HepG2 (cell line): ENCODE measurements around the gene CKS1B. TPM values are rescaled to one million over a fixed set of nuclear protein-coding genes. Genes with fewer than 3 reads are reported as not detected.

Experiments used
- AGO2 ChIP-seq: fragments of 200-400 bp; formaldehyde crosslinking; optimal IDR thresholded peaks from 2 replicates; pipeline ENCODE3; 2017; ENCODE audit warnings: mild to moderate bottlenecking, low read depth, low read length, moderate library complexity
- ATF7 ChIP-seq, 2 experiments: fragments of 450-650 bp in 1 of 2; sonication (generic) in 1 of 2; formaldehyde crosslinking in 1 of 2; IDR thresholded peaks; 2 replicates each; pipeline versions ENCODE4 v1.4.0 to v1.6.1; 2016 to 2020; ENCODE audit warnings: antibody characterized with exemption in 1 of 2, mild to moderate bottlenecking in 1 of 2, missing genetic modification reagents in 1 of 2
- BRD4 ChIP-seq: sonication (generic); formaldehyde crosslinking; IDR thresholded peaks from 2 replicates; pipeline ENCODE4 v1.4.0; 2020; ENCODE audit warnings: missing genetic modification reagents
- CBX5 ChIP-seq: sonication (generic); formaldehyde crosslinking; IDR thresholded peaks from 2 replicates; pipeline ENCODE4 v1.4.0; 2020; ENCODE audit warnings: missing genetic modification reagents, borderline replicate concordance
- FOXJ3 ChIP-seq: sonication (generic); formaldehyde crosslinking; IDR thresholded peaks from 2 replicates; pipeline ENCODE4 v1.4.0; 2020; ENCODE audit warnings: missing genetic modification reagents, mild to moderate bottlenecking, borderline replicate concordance
- GRHL1 ChIP-seq: sonication (generic); formaldehyde crosslinking; conservative IDR thresholded peaks from 2 replicates; pipeline ENCODE4 v1.8.0; 2022; ENCODE audit warnings: missing genetic modification reagents
- PREB ChIP-seq: sonication (generic); formaldehyde crosslinking; IDR thresholded peaks from 2 replicates; pipeline ENCODE4 v1.4.0; 2020; ENCODE audit warnings: missing genetic modification reagents
- SMC3 ChIP-seq: IDR thresholded peaks from 2 replicates; pipeline ENCODE4 v1.6.1; 2011; ENCODE audit warnings: low read length, improper control_type of control experiment
- STAG1 ChIP-seq: sonication (generic); formaldehyde crosslinking; IDR thresholded peaks from 2 replicates; pipeline ENCODE4 v1.4.0; 2020; ENCODE audit warnings: missing genetic modification reagents
- TGIF2 ChIP-seq: IDR thresholded peaks from 2 replicates; pipeline ENCODE4 v1.6.1; 2016; ENCODE audit warnings: control low read depth, missing compliant biosample characterization
- ZFY ChIP-seq: sonication (generic); formaldehyde crosslinking; IDR thresholded peaks from 2 replicates; pipeline ENCODE4 v1.4.0; 2020; ENCODE audit warnings: missing genetic modification reagents
- ZNF24 ChIP-seq: fragments of 450-650 bp; IDR thresholded peaks from 2 replicates; pipeline ENCODE4 v1.6.1; 2017; ENCODE audit warnings: antibody characterized with exemption, mild to moderate bottlenecking
- ZSCAN29 ChIP-seq: sonication (generic); formaldehyde crosslinking; conservative IDR thresholded peaks from 2 replicates; pipeline ENCODE4 v1.4.0; 2020; ENCODE audit warnings: mild to moderate bottlenecking, missing genetic modification reagents
- polyA plus RNA-seq, 8 experiments: library from polyadenylated mRNA; depleted of rRNA in 3 of 8; stranded (reverse) in 7 of 8; unstranded in 1 of 8; fragments of >200 nt; fragmentation: Illumina TruSeq in 4 of 8; extraction: Trizol in 4 of 8; gene quantifications; 2 replicates each; pipeline versions ENCODE4 v1.2.1 to v1.2.3, GENCODE V29; 2011 to 2016; ENCODE audit warnings: low read depth in 4 of 8, missing spikeins in 1 of 8, mixed read lengths in 1 of 8; ENCODE audit not compliant: insufficient read depth in 1 of 8
- total RNA-seq, 5 experiments: library from RNA; depleted of rRNA; stranded (reverse); fragments of >200 nt; fragmentation: Illumina TruSeq; extraction: Trizol; gene quantifications; 2 replicates each; pipeline ENCODE4 v1.2.3, GENCODE V29; 2016; ENCODE audit warnings: low read depth in 1 of 5
- TF ChIP-seq, protein P1 (sequence below): sonication (generic); formaldehyde crosslinking; IDR thresholded peaks from 2 replicates; pipeline ENCODE4 v1.4.0; 2020; ENCODE audit warnings: mild to moderate bottlenecking, missing genetic modification reagents
- TF ChIP-seq, protein P2 (sequence below): sonication (generic); formaldehyde crosslinking; IDR thresholded peaks from 2 replicates; pipeline ENCODE4 v1.4.0; 2020; ENCODE audit warnings: missing genetic modification reagents, borderline replicate concordance
- TF ChIP-seq, protein P3 (sequence below): sonication (generic); formaldehyde crosslinking; IDR thresholded peaks from 2 replicates; pipeline ENCODE4 v1.4.0; 2020; ENCODE audit warnings: missing genetic modification reagents

CKS1B gene
- total and polyA plus RNA-seq, 2 of the 13 experiments (the other 11 are each of a cell fraction or from before 2014, with no cell fraction given): 217 to 222 TPM

DNA sequence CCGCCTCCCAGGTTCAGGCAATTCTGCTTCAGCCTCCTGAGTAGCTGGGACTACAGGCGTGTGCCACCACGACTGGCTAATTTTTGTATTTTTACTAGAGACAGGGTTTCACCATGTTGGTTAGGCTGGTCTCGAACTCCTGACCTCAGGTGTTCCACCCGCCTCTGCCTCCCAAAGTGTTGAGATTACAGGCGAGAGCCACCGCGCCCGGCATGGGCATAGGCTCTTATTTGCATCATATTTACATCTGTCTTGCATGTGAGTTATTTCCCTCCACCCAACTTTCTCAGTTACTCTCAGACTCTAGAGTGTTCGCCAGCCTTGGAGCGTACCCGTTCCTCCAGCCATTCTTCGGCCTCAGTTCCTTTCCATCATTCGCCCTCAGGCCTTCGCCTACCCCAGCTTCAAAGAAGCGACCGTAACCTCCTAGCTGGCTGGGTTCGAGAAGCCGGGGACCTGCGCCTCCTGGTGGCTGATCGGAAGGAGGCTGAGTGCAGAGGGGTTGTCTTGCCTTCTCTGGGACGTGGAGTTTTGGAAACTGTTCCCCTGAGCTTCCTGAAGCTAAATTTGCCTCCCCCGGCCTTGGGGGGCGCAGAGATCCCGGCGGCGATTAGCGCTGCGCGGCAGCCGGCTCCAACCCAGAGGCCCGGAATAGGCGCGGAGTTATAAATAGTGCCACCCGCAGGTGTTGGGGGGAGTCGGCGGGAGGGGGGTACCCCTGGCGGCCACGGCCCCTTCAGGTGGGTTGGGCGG, 24.5 kb downstream of the CKS1B start (continued):
- TF ChIP-seq AGO2 (peak; percentile 54), TGIF2 (CRISPR knock-in tag) (no peak), FOXJ3 (CRISPR knock-in tag) (no peak), GRHL1 (CRISPR knock-in tag) (no peak), STAG1 (peak; percentile 44), ATF7 (IDR thresholded peaks at IDR 0.05) (no peak), ATF7 (CRISPR knock-in tag; IDR thresholded peaks at IDR 0.05) (no peak), SMC3 (0 out of 2 replicates have a peak, but pooled peaks have one; percentile 12), PREB (CRISPR knock-in tag) (no peak), ZNF24 (no peak), CBX5 (CRISPR knock-in tag) (no peak), BRD4 (CRISPR knock-in tag) (no peak), ZFY (CRISPR knock-in tag) (no peak), ZSCAN29 (no peak)
- TF ChIP-seq, protein P1, sequence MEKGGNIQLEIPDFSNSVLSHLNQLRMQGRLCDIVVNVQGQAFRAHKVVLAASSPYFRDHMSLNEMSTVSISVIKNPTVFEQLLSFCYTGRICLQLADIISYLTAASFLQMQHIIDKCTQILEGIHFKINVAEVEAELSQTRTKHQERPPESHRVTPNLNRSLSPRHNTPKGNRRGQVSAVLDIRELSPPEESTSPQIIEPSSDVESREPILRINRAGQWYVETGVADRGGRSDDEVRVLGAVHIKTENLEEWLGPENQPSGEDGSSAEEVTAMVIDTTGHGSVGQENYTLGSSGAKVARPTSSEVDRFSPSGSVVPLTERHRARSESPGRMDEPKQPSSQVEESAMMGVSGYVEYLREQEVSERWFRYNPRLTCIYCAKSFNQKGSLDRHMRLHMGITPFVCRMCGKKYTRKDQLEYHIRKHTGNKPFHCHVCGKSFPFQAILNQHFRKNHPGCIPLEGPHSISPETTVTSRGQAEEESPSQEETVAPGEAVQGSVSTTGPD (CRISPR knock-in tag): no peak
- TF ChIP-seq, protein P2, sequence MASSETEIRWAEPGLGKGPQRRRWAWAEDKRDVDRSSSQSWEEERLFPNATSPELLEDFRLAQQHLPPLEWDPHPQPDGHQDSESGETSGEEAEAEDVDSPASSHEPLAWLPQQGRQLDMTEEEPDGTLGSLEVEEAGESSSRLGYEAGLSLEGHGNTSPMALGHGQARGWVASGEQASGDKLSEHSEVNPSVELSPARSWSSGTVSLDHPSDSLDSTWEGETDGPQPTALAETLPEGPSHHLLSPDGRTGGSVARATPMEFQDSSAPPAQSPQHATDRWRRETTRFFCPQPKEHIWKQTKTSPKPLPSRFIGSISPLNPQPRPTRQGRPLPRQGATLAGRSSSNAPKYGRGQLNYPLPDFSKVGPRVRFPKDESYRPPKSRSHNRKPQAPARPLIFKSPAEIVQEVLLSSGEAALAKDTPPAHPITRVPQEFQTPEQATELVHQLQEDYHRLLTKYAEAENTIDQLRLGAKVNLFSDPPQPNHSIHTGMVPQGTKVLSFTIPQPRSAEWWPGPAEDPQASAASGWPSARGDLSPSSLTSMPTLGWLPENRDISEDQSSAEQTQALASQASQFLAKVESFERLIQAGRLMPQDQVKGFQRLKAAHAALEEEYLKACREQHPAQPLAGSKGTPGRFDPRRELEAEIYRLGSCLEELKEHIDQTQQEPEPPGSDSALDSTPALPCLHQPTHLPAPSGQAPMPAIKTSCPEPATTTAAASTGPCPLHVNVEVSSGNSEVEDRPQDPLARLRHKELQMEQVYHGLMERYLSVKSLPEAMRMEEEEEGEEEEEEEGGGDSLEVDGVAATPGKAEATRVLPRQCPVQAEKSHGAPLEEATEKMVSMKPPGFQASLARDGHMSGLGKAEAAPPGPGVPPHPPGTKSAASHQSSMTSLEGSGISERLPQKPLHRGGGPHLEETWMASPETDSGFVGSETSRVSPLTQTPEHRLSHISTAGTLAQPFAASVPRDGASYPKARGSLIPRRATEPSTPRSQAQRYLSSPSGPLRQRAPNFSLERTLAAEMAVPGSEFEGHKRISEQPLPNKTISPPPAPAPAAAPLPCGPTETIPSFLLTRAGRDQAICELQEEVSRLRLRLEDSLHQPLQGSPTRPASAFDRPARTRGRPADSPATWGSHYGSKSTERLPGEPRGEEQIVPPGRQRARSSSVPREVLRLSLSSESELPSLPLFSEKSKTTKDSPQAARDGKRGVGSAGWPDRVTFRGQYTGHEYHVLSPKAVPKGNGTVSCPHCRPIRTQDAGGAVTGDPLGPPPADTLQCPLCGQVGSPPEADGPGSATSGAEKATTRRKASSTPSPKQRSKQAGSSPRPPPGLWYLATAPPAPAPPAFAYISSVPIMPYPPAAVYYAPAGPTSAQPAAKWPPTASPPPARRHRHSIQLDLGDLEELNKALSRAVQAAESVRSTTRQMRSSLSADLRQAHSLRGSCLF (CRISPR knock-in tag): no peak
- TF ChIP-seq, protein P3, sequence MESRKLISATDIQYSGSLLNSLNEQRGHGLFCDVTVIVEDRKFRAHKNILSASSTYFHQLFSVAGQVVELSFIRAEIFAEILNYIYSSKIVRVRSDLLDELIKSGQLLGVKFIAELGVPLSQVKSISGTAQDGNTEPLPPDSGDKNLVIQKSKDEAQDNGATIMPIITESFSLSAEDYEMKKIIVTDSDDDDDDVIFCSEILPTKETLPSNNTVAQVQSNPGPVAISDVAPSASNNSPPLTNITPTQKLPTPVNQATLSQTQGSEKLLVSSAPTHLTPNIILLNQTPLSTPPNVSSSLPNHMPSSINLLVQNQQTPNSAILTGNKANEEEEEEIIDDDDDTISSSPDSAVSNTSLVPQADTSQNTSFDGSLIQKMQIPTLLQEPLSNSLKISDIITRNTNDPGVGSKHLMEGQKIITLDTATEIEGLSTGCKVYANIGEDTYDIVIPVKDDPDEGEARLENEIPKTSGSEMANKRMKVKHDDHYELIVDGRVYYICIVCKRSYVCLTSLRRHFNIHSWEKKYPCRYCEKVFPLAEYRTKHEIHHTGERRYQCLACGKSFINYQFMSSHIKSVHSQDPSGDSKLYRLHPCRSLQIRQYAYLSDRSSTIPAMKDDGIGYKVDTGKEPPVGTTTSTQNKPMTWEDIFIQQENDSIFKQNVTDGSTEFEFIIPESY: peak; percentile 79
